ENCODE results near the gene ENPP6.

The ENPP6 gene

GRCh38 chr4:184217634-184218033 is at the start of gene ENPP6:
Gene ENPP6, minus strand, starts transcription at chr4:184217873. Its CDS starts 54 bp downstream, at chr4:184217819.
- DNase-seq: no peak

- DNase-seq: no peak
Observed at GRCh38 chr4:184267206-184267608, 49.5 kb upstream of the ENPP6 start.

GRCh38 chr4:184265546-184266351 is 48.1 kb upstream of the ENPP6 start:
- no peak for DNase-seq

- DNase-seq: peak; percentile 98
Observed at GRCh38 chr4:184263910-184264732, 46.4 kb upstream of the ENPP6 start.

- DNase-seq: no peak
Observed at GRCh38 chr4:184263461-184263860, 45.8 kb upstream of the ENPP6 start.

GRCh38 chr4:184262901-184263300 is 45.2 kb upstream of the ENPP6 start:
- DNase-seq: no peak

GRCh38 chr4:184261246-184261645 is 43.6 kb upstream of the ENPP6 start:
- DNase-seq: no peak

GRCh38 chr4:184259866-184260265 is 42.2 kb upstream of the ENPP6 start:
- no peak for DNase-seq

DNA sequence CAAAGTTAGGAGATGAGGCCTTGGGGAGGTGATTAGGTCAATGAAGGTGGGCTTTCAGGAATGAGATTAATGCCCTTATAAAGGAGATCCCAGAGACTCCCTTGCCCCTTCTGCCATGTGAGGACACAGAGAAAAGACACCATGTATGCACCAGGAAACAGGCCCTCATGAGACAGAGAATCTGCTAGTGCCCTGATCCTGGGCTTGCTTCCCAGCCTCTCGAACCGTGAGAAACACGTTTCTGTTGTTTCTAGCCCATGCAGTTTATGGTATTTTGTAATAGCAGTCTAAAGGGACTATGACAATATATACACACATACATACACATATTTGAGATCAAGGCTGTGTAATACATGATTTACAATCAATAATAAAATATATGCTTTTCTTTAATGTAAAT is 41.4 kb upstream of the ENPP6 start:
- DNase-seq: no peak

- DNase-seq: no peak
Observed at GRCh38 chr4:184255871-184256642, 38.4 kb upstream of the ENPP6 start.

DNA sequence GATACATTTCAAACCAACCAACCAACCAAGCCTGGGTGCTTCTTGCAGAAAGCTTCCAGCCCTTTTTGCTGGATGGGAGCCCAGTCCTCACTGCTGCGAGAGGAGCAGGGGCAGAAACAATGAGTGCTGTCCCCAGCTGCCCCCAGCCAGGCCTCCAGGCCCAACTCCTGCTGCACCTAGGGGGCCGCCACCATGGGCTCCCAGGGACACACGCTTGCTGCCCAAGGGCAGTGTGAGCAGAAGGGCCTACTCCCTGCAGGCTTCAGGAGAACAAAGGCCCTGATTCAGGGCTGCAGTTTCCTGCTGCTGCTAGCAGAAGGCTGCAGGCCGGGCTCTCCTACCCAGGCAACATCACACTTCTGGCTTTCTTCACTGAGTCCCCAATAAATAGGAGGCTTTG is 37.7 kb upstream of the ENPP6 start:
- no peak for DNase-seq

GRCh38 chr4:184253072-184253420 is 35.4 kb upstream of the ENPP6 start:
- no peak for DNase-seq

DNA sequence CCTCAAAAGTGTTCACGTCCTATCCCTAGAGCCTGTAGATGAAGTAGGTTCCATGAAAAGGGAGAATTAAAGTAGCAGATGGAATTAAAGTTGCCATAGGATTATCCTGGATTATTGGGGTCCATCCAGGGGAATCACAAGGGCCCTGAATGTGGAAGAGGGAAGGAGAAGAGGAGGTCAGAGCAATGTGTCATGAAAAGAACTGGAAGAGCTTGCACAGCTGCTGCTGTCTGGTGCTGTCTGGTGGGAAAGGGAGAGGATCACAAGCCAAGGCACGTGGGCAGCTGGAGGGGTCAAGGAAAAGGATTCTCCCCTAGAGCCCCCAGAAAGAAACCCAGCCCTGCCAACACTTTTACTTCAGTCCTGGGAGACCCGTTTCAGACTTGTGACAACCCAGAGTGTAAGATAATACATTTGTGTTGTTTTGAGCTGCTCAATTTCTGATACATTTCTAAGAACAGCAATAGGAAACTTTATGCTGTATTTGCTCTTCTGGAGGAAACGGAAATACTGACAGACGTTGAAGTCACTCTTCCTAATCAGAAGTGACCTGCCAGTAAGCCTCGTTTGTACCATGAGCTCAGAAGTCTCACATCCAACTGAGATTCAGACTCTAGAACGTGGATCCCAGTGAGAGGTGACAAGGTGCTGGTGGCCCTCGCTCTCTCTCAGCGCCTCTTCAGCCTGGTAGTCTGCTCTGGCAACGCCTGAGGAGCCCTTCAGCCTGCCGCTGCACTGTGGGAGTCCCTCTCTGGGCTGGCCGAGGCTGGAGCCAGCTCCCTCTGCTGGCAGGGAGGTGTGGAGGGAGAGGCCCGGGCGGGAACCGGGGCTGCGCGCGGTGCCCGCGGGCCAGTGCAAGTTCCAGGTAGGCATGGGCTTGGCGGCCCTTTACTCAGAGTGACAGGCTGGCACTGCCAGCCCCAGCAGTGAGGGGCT is 34.7 kb upstream of the ENPP6 start:
- DNase-seq: no peak

GRCh38 chr4:184251670-184251980 is 34.0 kb upstream of the ENPP6 start:
- DNase-seq: no peak

DNA sequence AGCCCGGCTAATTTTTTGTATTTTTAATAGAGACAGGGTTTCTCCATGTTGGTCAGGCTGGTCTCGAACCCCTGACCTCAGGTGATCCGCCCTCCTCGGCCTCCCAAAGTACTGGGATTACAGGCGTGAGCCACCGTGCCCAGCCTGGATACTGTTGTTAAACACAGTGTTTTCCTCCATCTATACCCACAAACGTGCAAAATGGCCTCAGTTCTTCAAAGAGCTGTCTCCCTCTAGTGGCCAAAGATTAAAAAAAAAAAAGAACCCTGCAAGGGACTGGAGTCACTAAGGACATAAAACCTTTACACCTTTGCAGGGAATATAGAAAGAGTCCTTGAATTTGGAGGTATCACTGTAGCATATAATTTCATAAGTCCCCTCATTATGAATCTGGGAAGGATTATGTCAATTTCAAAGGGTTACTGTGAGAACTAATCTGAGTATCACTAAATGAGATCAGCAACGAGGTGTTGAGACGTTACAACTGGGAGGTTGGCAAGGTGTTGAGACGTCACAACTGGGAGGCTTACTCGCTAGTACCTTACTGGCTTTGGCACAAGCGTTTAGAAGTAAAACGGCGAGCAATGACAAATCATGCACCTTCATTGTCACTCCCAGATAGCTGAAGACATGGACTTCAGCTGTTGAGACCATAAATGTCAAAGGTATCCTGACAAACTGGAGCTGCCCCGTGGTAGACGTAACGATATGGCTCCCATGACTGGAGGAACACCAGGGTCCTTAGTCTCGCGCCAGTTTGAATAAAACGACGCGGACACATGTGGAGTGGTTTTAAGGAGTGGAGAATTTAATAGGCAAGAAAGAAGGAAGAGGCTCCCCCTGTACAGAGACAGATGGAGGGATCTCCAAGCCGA is 33.4 kb upstream of the ENPP6 start:
- DNase-seq: peak; percentile 92

- no peak for DNase-seq
Observed at GRCh38 chr4:184248216-184248615, 30.5 kb upstream of the ENPP6 start.

DNA sequence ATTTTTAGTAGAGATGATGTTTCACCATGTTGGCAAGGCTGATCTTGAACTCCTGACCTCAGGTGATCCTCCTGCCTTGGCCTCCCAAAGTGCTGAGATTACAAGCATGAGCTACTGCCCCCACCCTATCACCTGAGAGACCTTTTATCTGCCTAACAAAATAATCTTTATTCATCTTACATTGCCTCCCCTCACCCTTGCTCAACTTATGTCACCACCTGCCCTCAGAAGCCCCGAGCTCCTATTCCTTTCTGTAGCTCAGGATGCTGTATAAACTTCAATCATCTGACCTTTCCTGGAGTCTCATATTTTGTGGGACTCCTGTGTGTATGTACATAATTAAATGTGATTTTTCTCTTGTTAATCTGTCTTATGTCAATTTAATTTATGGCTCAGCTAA is 29.7 kb upstream of the ENPP6 start:
- no peak for DNase-seq

DNA sequence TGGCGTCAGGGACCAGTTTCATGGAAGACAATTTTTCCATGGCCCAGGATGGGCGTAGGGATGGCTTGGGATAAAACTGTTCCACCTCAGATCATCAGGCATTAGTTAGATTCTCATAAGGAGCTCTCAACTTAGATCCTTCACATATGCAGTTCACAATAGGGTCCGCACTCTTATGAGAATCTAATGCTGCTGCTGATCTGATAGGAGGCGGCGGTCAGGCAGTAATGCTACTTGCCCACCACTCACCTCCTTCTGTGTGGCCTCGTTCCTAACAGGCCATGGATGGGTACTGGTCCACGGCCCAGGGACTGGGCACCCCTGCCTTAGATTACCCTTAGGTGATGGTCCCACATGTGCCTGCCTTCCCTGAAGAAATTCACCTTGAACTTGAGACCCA is 28.8 kb upstream of the ENPP6 start:
- no peak for DNase-seq

GRCh38 chr4:184238072-184238745 is 20.5 kb upstream of the ENPP6 start:
- DNase-seq: peak; percentile 68

GRCh38 chr4:184237612-184238011 is 19.9 kb upstream of the ENPP6 start:
- DNase-seq: no peak

GRCh38 chr4:184235526-184235925 is 17.9 kb upstream of the ENPP6 start:
- no peak for DNase-seq

Measured in hematopoietic multipotent progenitor cell treated with erythropoietin and hydrocortisone succinate and interleukin-3 and kit ligand, for 6 days (in vitro differentiated cells).